GM12864 (cell line): ENCODE measurements around the gene DUSP18.
"Not testable (repeated sequence)": the region's sequence is repeated elsewhere in the genome, so short reads cannot be mapped to it uniquely, and the experiment has no call there.

Source experiments
- DNase-seq: peaks from one replicate; pipeline ENCODE4 v3.0.0-alpha.2; 2011; ENCODE audit warnings: low read depth
- H3K4me3 ChIP-seq: 2 replicates; pipeline ENCODE4 v1.5.1; 2011; ENCODE audit warnings: mild to moderate bottlenecking, low read depth, low read length, control low read depth
- TF ChIP-seq, protein P1 (sequence below): IDR thresholded peaks from 2 replicates; pipeline ENCODE4 v1.5.1; 2011; ENCODE audit warnings: low read depth, mild to moderate bottlenecking, moderate library complexity, low read length, control low read depth, inconsistent platforms; ENCODE audit errors: missing control alignments

The DUSP18 gene

DNA sequence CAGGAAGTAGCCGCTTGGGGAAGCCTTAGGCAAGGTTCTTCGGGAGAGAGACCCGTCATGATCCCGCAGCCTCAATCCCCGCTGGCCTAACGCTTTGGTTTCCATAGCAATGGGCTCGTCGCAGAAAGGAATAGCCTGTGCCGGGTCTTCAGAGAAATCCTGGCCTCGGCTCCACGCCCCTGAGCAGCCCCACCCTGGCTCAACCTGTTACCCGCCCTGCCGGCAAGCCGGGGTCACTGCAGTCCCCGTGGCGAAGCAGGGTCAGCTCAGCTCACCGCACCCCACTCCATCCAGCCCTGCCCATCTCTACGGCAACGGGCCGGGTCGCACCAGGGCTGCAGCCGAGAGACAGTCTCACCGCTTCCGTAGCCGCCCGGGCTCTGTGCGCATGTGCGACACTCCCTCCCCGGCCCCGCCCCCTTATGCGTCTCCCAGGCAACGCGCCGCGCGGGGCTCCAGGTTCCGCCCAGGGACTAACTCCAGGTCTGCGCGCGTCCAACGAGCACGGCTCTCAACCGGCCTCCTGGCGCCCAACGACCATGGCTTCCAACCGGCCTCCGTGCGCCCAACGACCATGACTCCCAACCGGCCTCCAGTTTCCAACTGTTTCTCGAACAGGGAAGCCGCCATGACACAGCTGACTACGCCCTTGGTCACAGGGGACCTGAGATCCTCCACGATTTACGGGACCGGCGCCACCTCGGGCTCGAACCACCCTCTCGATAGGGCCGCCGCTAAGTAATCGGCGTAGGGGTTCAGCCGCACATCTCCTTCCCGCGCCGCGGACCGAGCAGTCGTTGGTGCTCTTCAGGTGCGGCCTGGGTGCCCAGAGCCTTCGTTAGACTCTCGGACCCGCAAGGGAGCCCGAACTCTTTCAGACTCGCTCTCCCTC, at the start of gene DUSP18:
Gene DUSP18, minus strand, starts transcription at position 382 of the 892 bp plus-strand sequence. CDS start 3,872 bp downstream, outside the sequence.
- peak; percentile 47 for DNase-seq
- H3K4me3 ChIP-seq, result peak within 1 kb of the TSS; percentile 62
- TF ChIP-seq, protein P1, sequence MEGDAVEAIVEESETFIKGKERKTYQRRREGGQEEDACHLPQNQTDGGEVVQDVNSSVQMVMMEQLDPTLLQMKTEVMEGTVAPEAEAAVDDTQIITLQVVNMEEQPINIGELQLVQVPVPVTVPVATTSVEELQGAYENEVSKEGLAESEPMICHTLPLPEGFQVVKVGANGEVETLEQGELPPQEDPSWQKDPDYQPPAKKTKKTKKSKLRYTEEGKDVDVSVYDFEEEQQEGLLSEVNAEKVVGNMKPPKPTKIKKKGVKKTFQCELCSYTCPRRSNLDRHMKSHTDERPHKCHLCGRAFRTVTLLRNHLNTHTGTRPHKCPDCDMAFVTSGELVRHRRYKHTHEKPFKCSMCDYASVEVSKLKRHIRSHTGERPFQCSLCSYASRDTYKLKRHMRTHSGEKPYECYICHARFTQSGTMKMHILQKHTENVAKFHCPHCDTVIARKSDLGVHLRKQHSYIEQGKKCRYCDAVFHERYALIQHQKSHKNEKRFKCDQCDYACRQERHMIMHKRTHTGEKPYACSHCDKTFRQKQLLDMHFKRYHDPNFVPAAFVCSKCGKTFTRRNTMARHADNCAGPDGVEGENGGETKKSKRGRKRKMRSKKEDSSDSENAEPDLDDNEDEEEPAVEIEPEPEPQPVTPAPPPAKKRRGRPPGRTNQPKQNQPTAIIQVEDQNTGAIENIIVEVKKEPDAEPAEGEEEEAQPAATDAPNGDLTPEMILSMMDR, result peak; percentile 41

- TF ChIP-seq, protein P1, result no peak
Measured at GRCh38 chr22:30714062-30714461, 46.4 kb upstream of the DUSP18 start.

GRCh38 chr22:30712094-30712493, 44.4 kb upstream of the DUSP18 start:
- TF ChIP-seq, protein P1, result no peak
- H3K4me3 ChIP-seq, result no peak overlapping the region
- DNase-seq, result no peak

More at GRCh38 chr22:30714062-30714461, 46.4 kb upstream of the DUSP18 start:
- no peak overlapping the region for H3K4me3 ChIP-seq
- DNase-seq, result no peak

- not testable (repeated sequence) for H3K4me3 ChIP-seq
- peak; percentile 10 for DNase-seq
Measured at GRCh38 chr22:30709980-30710379, 42.3 kb upstream of the DUSP18 start.

DNA sequence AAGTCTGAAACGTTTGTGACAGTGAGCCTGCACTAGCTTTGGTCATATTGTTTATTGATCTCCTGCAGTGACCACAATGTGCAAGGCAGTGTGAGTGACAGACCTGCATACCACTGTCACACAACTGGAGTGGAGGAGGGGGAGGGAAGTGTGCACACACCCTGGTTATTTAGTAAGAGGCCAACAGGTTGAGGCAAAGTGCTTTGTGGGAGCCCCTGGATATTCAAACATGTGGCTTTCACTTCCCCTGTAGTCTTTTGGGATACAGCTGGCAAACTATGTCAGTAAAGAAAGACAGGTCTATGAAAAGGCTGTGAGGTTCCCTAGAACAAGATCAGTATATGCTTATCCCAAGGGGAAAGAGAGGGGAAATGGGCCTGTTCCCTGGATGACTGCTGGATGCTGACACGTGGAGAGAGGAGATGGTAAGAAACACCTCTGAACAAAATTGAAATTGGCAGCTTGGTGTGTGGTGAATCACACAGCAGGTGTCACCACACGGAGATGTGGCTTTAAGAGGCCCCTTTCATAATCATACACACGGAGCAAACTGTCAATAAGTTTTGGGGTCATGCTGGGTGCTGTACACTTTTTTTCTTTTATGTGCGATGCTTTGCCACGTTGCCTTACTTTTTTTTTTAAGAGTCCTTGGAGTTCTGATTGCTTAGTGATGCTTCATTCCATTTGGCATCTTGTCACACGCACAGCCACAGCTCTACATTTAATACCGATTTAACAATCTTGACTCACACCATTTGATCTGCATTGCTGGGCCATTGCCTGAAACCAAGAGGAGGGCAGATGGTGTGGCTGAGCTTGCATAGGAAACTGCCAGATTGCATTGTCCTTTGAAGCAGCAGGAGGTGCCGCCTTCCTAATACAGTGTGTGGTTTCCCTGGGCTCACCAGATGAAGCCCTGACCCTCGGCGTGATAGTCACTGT, 38.3 kb upstream of the DUSP18 start:
- peak; percentile 67 for DNase-seq
- TF ChIP-seq, protein P1, result no peak
- H3K4me3 ChIP-seq, result no peak overlapping the region

GRCh38 chr22:30704978-30705377, 37.3 kb upstream of the DUSP18 start:
- H3K4me3 ChIP-seq, result no peak overlapping the region
- no peak for DNase-seq
- TF ChIP-seq, protein P1, result no peak

- TF ChIP-seq, protein P1, result no peak
- DNase-seq, result no peak
- no peak overlapping the region for H3K4me3 ChIP-seq
Measured at GRCh38 chr22:30702856-30703255, 35.2 kb upstream of the DUSP18 start.
